DMS114 treated with DMSO at 0.1 percent for 48 hours (cell line): Measurements from ENCODE around the gene TNRC6C.
"Not testable (repeated sequence)": the region's sequence is repeated elsewhere in the genome, so short reads cannot be mapped to it uniquely, and the experiment has no call there.

Experiments
- DNase-seq: peaks from one replicate; lab custom pipeline; 2025; ENCODE audit not compliant: unreplicated experiment; lab: John Stamatoyannopoulos, UW

TNRC6C gene

DNA sequence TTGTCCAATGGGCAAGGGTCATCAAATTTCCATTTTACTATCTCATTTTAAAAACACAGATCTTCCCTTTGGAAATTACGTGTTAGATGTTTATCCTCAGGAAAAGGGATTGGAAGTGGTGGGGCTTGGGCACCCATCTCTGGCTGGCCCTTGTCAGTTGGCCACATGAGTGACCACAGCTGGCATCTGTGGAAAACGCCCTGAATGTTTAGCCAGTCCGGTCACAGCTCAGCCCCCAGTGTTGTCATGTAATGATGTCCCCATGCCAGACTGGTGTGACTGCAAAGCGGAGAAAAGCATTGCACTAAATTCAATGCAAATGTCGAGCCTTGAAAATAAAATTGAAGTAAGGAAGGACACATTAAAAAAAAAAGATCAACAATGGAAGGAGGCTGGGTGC, 117.0 kb downstream of the TNRC6C start:
- no peak for DNase-seq

DNA sequence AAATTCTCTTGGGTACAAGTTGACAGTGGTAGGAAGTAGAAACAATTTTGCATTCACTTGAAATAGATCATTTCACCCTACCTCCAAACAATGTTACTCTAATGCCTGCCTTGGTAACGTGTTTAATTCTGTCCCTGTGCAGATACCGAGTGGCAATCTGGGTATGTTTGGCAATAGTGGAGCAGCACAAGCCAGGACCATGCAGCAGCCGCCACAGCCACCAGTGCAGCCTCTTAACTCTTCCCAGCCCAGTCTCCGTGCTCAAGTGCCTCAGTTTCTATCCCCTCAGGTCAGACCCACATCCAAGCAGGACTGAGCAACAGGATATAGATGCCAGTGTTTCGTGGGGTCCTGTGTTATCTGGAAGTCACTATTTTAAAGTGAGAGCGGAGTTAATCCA, 120.8 kb downstream of the TNRC6C start:
- DNase-seq = no peak

DNA sequence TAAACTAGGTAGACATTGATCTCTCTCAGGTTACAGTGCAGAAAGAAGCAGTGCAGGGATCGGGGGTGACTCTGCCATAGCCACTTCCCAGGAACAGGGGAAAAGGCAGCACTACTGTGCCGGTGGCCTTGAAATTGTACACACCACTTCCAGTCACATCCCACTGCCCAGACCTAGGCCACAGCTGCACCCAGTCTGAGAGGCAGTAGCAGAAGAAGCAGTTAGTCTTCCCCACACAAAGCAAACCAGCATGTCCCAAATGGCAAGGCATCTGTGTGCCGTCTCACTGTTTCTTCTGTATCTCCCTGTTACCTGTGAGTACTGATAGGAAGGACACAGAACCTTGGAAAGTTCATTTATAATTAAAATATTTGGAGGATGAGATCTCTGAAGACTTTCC, 123.0 kb downstream of the TNRC6C start:
- DNase-seq = no peak

DNA sequence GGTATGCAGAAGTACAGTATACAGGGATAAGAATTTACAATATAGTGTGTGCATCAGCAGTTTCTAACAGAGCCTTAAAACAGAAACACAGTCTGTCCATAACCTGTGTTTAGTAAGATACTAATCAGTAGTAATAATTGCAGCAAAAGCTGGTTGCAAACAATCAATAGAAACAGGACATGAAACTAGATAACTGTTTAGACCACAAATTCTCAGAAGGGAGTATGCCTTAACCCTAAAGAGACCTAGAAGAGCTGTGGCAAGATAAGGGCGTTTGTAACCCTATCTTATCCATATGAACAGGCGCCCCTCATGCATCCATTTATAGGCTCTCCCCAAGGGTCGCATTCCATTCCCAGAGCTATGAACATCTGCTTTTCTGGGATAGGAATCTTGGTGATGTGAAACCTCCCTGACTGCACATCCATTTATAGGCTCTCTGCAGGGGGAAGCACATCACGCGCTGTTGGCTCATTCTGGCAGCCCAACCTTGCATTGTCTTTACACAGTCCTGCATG, 123.9 kb downstream of the TNRC6C start:
- not testable (repeated sequence) for DNase-seq

DNA sequence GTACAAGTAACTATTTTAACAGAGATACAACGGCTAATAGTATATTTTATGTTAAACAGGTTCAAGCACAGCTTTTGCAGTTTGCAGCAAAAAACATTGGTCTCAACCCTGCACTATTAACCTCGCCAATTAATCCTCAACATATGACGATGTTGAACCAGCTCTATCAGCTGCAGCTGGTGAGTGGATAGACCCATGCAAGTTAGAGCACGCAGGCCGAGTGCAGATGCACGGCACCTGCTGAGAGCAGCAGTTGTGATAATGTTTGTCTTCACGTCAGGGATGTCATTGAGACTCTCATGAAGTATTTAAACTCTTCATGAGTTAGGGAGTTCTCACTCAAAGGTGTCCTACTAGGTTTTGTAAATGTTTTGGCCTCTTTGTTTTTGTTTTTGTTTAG, 124.5 kb downstream of the TNRC6C start:
- no peak for DNase-seq

DNA sequence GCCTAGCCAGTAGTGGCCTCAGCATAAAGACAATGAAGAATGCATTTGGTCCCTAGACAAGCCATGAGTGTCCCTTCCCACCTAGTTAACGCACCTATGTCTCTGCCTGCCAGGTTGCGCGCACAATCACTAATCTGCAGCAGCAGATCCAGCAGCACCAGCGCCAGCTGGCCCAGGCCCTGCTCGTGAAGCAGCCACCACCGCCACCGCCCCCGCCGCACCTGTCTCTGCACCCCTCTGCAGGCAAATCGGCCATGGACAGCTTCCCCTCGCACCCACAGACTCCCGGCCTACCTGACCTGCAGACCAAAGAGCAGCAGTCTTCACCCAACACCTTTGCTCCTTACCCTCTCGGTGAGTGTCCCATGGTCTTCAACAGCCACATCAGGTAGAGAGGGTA, 128.2 kb downstream of the TNRC6C start:
- DNase-seq = no peak

DNA sequence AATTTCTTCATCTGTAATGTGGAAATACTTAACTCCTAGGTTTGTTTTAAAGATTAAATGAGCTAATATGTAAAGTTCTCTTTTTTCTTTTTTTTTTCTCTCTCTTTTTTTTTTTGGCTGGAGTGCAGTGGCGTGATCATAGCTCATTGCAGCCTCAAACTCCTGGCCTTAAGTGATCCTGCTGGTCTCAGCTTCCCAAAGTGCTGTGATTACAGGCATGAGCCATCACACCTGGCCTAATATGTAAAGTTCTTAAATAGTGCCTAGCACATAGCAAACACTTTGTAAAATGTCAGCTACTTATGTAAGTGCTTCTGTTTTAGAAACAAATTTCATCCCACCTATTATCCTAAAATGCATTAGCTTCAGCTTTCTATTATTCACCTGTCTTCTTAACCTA, 130.0 kb downstream of the TNRC6C start:
- no peak for DNase-seq

DNA sequence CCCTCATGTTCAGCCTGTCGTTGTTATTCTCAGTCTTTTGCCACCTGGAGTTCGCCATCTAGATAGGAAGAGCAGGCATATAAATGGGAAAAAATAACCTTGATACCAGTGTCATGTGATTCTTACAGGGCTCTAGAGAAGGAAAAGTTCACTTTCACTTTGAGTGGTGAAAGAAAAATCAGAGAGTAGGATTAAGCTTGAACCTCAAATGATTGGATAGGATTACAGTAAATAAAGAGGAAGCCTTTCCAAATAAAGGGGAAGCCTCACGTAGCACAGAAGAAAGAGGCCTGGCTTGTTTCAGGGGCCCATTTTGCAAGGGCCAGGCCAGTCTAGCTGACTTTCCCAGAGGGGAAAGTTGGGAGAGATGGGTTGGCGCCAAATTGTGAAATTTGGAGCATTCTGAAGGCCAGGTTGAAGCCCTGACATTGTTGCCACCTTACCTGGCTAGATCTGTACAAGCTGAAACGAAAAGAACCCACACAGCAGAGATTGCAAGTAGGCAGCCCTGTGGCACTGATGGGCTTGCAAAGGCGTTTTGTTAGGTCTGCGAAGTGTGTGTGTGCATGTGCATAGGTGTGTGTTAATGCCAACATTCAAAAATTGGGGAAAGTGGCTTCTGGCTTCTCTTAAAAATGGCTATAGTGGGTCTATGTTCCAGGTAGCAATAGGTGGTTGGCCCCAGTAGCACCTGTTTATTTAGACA, 131.2 kb downstream of the TNRC6C start:
- no peak for DNase-seq

DNA sequence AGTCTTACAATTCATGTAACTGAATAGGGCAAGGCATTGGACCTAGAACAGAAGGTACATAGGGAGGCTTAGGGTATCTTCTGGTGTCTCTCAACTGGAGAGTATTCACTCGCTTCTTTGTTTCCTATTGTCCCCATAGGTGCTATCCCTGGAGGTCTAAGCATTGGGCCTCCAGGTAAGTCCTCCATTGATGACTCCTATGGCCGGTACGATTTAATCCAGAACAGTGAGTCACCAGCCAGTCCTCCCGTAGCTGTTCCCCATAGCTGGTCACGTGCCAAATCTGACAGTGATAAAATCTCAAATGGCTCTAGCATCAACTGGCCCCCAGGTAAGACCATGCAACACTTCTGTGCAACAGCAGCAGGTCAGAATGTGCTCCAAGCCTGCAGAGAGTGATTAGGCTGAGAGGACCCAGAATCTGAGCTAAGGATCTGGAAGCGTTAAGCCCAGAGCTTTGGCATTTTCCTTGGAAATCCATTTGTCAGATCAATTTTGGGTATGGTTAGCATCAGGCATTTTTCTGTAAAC, 134.4 kb downstream of the TNRC6C start:
- DNase-seq = no peak

DNA sequence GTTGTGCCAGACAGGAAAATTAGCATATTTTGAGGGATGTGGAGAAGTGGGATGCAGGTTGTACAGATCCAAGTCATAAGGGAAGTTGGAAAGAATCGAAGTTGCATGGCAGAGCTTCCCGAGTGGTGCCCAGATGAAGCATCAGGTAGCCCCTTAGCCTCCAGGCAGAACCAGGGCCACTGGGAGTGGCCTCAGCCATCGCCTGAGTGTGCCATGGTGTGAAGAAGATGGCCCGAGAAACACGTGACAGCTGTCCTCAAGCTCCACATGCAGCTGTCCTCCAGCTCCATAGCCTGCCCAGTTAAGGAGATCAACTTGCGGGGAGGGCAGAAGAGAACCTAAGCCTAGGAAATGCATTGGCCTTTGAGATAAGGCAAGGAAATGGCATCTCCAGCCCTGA, 136.5 kb downstream of the TNRC6C start:
- no peak for DNase-seq

DNA sequence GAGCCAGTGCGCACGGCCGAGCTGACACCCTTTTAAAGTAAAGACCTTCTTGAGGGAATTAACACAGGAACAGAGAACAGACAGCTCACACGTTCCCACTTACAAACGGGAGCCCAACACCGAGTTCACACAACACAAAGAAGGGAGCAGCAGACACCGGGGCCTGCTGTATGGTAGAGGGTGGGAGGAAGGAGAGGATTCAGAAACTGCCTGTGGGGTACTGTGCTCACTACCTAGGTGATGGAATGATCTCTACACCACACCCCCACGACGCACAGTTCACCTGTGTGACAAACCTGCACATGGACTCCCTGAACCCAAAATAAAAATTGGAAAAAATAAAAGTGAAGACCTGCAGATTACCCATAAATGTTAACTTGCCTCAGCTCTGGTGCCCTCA, 137.6 kb downstream of the TNRC6C start:
- DNase-seq = no peak

DNA sequence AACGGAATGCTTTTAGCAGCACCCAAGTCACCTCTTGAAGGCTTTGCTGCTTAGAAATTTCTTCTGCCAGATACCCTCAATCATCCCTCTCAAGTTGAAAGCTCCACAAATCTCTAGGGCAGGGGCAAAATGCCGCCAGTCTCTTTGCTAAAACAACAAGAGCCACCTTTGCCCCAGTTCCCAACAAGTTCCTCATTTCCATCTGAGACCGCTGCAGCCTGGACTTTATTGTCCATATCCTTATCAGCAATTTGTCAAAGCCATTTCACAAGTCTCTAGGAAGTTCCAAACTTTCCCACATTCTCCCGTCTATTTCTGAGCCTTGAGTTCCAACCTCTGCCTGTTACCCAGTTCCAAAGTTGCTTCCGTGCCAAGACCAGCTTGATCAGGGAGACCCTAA, 142.6 kb downstream of the TNRC6C start:
- DNase-seq = no peak

DNA sequence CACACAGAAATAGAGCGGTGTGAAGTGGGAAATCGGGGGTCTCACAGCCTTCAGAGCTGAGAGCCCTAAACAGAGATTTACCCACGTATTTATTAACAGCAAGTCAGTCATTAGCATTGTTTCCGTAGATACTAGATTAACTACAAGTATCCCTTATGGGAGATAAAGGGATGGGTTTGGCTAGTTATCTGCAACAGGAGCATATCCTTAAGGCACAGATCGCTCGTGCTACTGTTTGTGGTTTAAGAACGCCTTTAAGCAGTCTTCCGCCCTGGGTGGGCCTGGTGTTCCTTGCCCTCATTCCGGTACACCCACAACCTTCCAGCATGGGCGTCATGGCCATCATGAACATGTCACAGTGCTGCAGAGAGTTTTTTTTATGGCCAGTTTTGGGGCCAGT, 143.0 kb downstream of the TNRC6C start:
- no peak for DNase-seq

DNA sequence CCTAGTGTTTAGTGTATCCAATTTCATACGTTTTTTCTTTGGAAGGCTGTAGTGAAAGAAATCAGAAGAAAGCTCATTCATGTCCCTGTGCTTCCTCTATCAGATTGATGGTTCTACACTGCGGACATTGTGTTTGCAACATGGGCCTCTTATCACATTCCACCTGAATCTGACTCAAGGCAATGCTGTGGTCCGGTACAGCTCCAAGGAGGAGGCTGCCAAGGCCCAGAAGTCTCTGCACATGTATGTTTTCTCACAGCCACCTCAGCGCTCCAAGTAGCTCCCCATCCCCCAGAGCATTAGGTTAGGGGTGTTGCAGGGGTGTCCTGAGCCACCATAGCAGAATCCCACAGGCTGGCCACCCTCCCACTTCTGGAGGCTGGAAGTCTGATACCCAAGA, 144.8 kb downstream of the TNRC6C start:
- DNase-seq = no peak

DNA sequence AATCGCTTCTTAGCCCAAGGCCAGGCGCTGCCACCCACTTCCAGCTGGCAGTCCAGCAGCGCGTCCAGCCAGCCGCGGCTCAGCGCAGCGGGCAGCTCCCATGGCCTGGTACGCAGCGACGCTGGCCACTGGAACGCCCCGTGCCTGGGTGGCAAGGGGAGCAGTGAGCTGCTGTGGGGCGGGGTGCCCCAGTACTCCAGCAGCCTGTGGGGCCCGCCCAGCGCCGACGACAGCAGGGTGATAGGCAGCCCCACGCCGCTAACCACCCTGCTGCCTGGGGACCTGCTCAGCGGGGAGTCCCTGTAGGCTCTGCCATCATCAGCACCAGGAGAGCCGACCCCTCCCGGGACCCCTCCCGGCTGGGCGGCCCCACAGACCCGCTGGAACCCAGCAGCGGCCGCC, 146.0 kb downstream of the TNRC6C start:
- no peak for DNase-seq

DNA sequence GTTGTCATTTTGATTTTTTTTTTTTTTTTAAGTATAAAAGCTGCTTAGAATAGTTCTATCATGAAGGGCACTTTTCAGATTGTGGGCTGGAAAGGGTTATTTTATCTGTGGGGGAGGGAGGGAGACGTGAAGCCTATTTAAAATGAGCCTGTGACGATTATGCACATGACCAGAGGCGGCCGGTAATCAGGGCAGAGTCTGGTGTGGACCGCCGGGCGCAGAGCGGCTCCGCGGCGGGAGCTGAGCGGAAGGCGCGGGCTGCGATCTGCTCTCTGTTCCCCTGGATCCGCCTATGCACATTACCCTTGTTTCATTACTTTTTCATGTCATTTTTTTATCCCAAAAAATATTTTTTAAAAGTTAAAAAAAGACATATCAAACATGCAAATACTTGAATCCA, 146.6 kb downstream of the TNRC6C start:
- DNase-seq = no peak

DNA sequence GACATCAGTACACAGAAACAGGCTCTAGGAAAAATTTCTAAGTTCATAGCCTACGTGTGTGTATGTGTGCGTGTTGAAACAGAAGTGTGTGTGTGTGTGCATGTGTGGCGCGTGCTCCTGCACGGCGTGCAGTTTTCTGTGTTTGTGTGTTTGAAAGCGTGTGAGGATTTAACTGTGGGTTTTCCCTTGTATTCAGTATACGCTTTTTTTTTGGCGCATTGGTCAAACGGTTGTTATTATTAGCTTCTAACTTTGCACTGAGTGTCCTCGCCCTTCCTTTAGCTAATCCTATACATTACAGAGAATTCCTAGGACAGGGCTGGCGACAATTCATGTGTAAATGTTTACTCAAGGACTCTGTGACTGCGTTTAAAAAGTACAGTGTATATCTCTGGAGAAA, 147.0 kb downstream of the TNRC6C start:
- no peak for DNase-seq

DNA sequence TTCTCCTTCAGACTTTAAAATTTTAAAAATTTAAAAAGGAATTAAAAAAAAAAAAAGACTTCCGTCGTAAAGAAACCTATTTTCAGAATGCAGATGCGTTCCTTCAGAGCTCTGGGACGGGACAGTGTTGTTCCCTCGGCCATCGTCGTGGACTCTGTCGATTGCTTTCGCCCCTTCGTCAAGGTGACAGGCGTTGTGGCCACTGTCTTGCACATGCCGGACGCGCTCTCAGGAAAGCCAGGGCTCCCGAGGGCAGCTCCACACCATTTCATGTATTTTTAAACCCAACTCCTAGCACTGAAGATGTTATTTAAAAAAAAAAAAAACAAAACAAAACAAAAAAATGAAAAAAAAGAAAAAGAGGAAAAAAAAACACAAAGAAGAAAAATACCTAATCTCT, 147.7 kb downstream of the TNRC6C start:
- no peak for DNase-seq

DNA sequence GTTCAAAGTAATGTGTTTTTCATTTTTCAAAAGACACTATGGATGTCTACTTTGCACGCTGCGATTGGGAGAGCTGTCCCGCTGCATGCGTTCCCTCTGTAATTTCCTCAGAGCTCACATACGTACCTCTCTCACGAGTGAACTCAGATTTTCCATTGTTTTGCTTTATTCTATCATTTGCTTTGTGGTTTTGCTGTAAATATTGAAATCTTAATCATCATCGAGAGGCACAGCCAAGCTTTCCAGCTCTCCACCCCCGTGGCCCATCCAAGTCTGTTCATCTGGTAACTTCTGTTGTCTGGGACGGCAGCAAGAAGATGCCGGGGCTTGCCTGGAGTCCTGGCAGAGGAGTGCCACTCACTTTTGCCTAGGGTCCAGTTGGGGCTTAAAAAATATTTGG, 149.0 kb downstream of the TNRC6C start:
- DNase-seq = no peak

DNA sequence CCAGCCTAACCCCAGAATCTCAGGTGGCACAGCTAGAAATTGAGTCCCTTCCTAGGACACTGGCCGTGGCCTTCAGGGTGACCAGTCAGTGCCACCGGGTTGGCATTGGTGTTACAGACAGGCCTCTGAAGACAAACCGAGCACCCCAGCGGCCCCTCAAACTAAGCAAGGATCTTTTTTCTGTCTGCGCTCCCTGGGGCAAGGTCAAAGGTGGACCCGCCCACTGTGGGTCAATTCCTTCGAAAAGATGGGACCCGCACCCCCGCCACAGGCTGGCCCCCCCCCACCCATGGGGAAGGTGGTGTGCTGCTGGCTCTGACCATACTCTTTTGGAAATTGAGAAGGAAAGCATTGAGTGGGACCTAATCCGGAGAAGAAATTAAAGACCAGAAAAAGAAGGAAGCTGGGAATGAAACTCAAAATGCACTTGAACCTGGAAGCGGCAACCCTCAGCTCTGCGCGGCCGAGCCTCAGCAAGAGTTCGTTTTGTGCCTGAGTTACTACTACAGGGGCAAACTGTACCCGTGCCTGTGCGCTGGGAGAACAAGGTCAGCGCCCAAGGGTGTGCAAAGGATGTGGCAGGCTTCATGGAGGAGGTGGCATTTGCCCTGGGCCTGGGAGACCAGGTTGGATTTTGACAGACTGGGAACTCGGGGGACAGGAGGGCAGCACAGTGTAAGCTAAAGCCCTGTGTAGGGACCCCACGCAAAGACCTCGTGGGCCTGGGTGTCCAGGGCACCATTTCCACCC, 149.6 kb downstream of the TNRC6C start:
- DNase-seq = no peak

DNA sequence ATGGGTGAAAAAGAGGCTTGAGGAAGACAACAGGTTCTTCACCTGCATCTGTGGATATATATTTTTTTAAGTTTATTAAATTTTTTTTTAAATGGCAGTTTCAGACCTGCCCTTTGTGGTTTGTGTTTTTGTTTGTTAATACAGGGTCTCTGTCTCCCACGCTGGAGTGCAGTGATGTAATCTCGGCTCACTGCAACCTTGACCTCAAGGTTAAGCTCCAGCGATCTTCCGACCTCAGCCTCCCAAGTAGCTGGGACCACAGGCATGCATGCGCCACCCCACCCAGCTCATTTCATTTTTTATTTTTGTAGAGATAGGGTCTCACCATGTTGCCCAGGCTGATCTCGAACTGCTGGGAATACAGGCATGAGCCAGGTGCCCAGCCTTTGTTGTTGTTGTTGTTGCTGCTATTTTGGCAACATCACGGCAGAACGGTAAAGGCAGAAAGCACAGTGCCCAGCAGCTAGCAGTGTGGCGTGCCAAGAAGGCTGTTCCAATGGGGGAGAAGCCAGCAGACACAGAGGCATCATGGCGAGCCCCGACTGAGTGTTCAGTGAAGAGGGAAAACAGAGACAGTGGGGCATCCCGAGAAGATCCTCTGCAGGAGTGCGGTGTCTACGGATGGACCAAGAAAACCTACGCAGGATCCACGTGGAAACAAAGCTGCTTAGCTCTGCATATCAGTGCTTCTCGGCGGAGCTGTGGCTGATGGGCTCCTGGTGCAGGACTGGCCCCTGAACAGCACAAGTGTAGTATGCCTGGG, 150.4 kb downstream of the TNRC6C start:
- DNase-seq = no peak

DNA sequence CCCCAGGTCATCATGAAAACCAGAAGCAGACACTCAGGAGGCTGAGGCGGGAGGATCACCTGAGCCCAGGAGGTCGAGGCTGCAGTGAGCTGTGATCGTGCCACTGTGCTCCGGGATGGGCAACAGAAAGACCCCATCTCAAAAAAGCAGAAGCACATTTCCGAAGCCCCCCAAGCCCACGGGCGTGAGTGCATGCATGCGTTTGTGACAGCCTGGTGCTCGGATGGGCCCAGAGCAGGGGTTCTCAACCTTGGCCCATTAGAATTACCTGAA, 150.9 kb downstream of the TNRC6C start:
- no peak for DNase-seq
